ENCODE results near the gene HIVEP3.

The HIVEP3 gene

GRCh38 chr1:41528726-41529605, 389.8 kb downstream of the HIVEP3 start:
- DNase-seq (ENCODE audit: low read depth): no peak
- no peak overlapping the region for H3K4me3 ChIP-seq (ENCODE audit: low read length)
- TF ChIP-seq, protein P1, sequence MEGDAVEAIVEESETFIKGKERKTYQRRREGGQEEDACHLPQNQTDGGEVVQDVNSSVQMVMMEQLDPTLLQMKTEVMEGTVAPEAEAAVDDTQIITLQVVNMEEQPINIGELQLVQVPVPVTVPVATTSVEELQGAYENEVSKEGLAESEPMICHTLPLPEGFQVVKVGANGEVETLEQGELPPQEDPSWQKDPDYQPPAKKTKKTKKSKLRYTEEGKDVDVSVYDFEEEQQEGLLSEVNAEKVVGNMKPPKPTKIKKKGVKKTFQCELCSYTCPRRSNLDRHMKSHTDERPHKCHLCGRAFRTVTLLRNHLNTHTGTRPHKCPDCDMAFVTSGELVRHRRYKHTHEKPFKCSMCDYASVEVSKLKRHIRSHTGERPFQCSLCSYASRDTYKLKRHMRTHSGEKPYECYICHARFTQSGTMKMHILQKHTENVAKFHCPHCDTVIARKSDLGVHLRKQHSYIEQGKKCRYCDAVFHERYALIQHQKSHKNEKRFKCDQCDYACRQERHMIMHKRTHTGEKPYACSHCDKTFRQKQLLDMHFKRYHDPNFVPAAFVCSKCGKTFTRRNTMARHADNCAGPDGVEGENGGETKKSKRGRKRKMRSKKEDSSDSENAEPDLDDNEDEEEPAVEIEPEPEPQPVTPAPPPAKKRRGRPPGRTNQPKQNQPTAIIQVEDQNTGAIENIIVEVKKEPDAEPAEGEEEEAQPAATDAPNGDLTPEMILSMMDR (conservative IDR thresholded peaks at IDR 0.05; ENCODE audit: low read length): no peak

DNA sequence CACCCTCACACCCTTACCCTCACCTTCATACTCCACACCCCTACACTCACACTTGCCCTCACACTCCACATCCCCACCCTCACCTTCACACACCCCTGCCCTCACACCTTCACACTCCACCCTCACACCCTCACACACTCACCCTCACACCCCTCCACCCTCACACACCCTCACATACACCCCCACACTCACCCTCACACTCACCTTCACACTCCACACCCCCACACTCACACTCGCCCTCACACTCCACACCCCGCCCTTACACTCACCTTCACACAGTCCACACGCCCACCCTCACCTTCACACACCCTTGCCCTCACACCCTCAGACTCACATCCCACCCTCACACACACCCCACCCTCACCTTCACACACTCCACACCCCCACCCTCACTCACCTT, 390.6 kb downstream of the HIVEP3 start:
- TF ChIP-seq, protein P1 (conservative IDR thresholded peaks at IDR 0.05; ENCODE audit: low read length): no peak
- H3K4me3 ChIP-seq (ENCODE audit: low read length): no peak overlapping the region
- DNase-seq (ENCODE audit: low read depth): no peak

- no peak for DNase-seq (ENCODE audit: low read depth)
- TF ChIP-seq, protein P1 (conservative IDR thresholded peaks at IDR 0.05; ENCODE audit: low read length): no peak
- H3K4me3 ChIP-seq (ENCODE audit: low read length): no peak overlapping the region
Observed at GRCh38 chr1:41526956-41527561, 391.7 kb downstream of the HIVEP3 start.

- TF ChIP-seq, protein P1 (conservative IDR thresholded peaks at IDR 0.05; ENCODE audit: low read length): no peak
- no peak for DNase-seq (ENCODE audit: low read depth)
Observed at GRCh38 chr1:41525891-41526587, 392.7 kb downstream of the HIVEP3 start.

GRCh38 chr1:41524676-41525675, 393.7 kb downstream of the HIVEP3 start:
- no peak for DNase-seq (ENCODE audit: low read depth)
- TF ChIP-seq, protein P1 (conservative IDR thresholded peaks at IDR 0.05; ENCODE audit: low read length): no peak
- H3K4me3 ChIP-seq (ENCODE audit: low read length): no peak overlapping the region

More at GRCh38 chr1:41525891-41526587, 392.7 kb downstream of the HIVEP3 start:
- no peak overlapping the region for H3K4me3 ChIP-seq (ENCODE audit: low read length)

DNA sequence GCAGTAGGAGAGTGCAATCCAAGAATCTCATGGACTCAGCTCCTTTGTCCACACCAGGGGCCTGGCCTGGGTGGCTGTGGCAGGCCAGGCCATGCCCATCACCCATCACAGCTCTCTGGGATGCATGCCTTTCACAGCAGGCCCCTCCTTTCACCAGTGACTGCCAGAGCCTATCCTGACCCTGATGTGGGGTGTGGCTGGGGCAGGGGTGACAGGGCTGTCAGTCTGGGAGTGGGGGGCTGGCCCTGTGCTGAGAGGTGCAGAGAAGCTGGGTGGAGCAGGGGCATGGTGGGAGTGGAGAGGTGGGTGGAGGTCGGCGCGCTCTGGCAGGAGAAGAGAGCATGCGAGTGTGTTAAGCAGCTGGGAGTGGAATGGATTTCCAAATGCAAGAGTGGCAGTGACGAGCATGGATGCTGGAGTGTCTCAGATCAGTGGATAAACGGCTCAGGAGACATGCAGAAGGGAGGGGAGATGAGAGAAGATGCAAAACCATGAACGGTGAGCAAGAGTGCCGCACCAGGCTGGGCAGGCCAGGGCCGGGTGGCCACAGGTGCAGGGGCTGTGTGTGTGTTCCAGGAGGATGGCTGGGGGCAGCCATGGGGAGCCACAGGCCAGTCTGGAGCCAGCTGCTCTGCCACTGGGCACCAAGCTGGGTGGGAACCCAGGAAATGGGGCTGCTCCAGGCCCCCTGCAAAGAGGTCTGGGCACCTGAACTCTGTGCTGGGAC, 394.6 kb downstream of the HIVEP3 start:
- DNase-seq (ENCODE audit: low read depth): no peak
- TF ChIP-seq, protein P1 (conservative IDR thresholded peaks at IDR 0.05; ENCODE audit: low read length): no peak
- H3K4me3 ChIP-seq (ENCODE audit: low read length): no peak overlapping the region

Data from AG10803 (cell line).